HG03060 (cell line): ENCODE measurements around the gene ZIC5.
"Not testable (repeated sequence)": the region's sequence is repeated elsewhere in the genome, so short reads cannot be mapped to it uniquely, and the experiment has no call there.

Experiments
- ATAC-seq: cut with Tn5 transposase; IDR thresholded peaks from one replicate; pipeline ENCODE4 v1.9.1; 2021; ENCODE audit warnings: low read depth, moderate number of reproducible peaks; ENCODE audit not compliant: unreplicated experiment

The ZIC5 gene

DNA sequence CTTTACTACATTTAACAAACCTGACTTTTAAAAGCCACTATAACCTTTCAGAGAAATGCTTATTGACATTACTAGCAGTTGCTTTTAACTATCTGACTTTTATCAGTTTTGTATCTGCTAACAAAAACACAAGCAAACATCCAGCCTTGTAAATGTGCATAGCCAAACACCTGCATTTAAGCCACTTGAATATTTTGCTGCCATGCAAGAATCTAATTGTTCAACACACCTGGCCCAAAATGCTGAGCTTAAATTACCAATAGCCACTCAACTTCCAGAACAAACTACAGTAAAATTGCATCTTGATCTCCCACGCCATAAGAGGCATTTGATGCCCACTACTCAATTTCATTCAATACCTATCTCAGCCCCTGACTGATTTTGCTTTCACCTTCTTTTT lies 9.3 kb downstream of the ZIC5 start:
- ATAC-seq, result no peak

DNA sequence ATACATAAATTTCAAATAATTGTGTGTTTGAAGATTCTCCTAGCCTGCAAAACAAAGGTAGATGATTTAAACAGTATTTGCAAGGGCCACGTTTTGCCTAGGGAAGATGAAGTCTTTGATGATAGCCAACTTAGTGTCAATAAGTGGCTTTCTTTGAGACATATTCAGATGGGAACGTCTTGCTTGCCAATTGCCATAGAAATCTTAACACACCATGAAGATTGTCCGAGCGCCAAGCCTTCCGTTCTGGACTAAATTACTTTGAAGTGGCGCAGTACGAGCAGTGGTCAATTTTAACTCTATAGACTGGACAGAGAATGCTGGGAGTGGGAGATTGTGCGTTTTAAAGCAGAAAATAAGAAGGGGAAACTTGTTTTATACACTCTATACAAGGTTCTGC lies 9.9 kb downstream of the ZIC5 start:
- no peak for ATAC-seq

DNA sequence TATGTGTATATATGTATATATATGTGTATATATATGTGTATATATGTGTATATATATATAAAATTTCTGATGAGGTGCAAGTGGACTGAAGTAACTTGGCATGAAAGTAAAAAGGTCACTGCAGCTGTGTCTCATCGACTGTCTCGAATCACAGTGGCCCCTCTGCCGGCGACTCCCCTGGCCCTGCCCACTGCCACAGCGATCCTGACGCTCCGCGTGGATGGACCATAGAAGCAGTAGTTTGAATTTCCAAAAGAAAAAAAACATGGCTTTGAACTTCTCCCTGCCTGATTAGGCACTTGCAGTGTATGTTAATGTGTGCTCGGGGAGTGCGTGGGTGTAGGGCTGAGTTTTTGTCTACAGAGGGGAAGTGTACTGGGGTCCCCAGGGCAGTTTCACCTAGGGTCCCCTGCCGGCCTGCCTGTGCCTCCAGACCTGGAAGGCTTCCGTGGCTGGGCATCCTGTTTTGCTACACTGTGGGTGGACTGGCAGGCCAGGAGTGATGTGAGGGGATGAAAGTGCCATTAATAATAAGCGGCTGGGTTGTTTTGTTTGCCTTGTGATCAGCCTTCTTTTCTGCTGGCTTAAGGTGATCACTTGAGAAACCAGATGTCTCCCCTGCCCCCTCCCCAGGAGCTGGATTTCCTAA lies 10.8 kb downstream of the ZIC5 start:
- ATAC-seq, result no peak

DNA sequence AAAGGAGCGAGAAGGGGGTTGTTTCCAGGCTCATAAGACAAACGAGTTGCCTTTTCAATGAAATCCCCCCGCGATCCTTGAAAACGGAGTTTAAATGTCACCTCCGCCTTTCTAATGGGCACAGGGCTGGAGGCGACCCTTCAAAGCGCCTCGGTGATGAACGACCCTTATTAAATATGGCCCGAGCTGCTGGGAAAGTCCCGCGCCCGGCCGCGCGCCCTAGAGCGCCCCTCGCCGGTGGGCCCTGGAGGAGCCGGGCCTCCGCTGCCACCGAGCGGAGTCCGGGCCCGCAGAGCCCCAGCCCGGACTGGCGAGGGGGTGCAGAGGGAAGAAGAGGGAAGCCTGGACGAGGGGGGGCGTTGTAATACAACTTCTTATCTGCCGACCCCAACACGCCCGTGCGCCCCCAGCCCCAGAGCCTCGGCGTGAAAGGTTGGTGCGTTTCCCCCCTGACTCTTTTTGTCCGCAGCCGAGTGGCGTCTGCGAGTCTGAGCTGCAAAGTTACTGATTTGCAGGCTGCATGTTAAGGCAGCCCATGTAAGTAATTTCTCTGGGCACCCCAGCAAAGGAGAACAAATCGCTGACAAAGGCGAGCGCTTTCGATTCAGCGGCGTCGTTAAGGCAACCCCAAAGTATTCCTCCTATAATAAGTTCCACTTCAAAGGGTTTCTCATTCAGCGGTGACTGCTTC lies 11.9 kb downstream of the ZIC5 start:
- no peak for ATAC-seq

DNA sequence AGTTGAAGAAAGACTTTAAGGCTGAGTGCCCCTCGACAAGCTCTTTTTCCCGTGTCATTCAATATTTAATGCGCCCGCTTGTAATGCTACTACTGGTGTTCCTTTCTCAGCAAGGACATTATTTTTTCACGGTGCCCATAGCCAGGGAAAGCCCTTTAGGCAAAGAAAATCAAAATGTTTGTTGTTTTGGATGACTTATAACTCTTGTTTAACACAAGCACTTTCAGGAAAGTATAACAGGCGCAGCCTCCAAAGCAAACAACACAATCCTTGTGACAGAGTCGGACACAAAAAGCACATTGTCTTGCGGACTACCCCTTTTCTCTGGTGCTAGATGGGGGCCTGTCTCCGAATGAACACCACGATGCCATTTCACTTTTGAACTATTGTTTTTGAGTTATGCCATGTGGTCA lies 12.4 kb downstream of the ZIC5 start:
- no peak for ATAC-seq

DNA sequence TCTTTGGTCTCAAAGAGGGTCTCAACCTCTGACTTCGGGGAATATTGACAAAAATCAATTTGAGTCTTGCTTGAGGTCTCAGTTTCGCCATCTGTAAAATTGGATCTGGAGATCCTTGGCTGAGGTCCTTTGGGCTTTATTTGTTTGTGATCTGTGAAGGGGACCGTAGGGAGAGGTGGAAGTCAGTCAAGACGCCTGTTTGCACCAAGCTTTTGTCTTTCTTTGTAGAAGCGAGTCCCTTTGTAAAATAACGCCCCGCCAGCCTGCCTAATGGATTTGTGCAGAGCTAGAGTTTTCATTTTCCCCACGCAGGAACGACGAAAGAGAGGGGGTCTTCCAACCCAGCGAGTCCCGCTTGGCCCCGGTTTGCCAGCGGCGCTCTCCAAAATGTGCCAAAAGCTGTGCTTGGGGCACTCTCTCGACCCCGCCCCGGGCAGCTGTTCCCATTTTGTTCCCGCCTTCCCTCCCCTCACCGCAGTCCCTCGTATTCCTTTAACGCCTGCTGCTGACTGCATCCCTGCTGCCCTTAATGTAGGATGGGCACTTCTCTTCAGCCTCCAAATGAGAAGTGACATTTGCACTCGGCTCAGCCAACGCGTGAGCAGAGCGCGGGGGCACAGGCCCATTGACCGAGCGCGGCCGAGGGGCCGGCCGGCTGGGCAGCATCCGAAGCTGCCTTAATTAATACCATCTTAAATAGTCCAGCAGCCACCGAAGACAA lies 13.0 kb downstream of the ZIC5 start:
- ATAC-seq, result no peak

DNA sequence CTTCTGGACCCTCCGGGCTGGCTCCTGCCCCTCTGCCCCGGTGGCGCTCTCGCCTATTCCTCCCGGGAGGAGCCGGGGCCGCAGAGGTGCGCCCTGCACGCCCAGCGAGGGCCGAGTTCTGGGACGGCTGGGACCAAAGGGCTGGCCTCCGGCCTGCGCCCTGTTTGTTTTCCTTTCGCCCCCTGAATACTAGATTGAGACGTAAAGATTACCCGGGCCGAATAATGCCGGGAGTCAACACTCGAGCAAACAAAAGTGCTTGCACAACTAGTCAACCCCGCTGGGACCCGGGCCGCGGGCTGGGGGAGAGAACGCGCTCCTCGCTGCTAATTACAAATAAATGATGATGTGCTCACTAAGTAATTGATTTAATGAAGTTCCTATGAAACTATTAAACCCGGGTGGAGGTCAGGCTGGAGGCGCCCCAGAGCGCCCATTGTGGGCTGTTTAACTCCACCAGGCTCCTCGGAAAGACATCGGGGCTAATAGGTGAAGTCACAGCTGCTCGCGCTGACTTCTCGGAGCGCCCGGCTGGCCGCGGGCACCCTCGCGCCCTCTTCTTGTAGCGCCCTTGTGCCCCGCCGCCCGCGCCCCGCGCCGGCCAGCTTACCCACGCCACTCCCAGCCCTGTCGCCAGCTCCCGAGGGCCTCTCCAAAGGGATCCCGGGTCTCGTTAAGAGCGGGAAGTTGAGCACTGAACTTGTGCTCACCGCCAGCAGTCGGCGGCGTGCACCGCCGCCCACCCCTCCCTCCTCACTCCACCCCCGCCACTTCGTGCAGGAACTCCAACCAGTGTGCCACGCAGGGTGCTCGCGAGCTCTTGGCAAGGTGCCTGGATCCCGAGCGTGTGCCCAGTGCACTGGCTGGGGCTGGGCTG lies 14.9 kb downstream of the ZIC5 start:
- no peak for ATAC-seq

DNA sequence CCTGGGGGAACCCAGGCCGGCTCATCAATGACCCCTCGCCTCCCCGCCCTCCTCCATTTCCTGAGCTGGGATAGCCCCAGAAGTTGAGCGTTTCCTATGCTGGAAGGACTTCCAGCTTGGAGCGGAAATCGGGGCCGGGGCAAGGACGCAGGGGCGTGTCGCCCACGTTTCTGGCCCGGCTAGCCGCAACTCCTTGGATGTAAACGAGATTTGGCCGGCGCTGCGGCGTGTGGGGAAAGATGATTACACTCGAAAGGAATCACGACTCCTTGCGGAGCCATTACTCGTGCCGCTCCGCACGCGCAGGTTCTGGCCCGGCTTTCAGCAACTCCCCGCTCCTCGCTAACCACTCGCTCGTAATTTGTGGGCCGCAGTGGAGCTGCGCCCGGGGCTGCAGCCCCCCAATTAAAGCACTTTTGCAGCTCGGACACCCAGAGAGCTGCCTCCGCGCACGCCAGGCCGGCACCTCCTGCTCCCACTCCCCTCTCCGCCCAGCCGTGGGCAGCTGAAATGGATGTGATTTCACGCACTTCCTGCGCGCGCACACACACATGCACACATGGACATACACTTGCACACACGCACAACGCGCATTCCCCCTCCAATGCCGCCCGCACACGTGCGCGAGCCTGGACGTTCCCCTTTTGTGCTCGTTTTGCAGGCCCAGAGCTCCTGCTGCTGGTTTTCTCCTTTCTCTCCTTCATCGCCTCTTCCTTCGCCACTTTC lies 15.7 kb downstream of the ZIC5 start:
- no peak for ATAC-seq

DNA sequence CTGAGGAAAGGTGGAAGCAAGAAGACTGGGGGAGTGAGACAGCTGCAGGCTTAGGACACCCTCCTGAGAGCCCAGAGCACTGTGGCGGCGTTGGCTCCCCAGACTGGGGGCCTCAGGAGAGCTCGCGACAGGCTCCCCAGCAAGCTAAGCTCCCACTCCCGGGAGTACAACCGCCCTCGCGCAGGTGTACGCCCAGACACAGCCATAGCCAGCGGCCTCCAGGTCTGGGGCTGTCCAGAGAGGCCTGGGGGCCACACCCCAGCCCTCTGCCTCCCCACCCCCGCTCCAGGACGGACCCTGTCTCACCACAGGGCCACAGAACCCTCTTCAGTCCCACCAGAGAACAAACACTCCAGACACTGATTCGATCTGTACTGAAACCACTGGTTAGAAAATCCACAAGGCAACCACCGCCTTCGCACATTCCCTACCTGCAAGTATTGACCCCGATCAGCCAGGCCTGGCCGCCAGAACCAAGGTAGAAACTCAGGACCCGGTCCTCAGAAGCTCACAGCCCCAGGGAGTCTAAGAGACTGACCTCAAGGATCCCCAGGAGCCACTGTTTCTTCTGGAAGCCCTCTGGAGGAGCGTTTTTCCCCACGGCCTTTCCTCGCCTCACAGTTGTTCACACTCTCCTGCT lies 16.3 kb downstream of the ZIC5 start:
- no peak for ATAC-seq

DNA sequence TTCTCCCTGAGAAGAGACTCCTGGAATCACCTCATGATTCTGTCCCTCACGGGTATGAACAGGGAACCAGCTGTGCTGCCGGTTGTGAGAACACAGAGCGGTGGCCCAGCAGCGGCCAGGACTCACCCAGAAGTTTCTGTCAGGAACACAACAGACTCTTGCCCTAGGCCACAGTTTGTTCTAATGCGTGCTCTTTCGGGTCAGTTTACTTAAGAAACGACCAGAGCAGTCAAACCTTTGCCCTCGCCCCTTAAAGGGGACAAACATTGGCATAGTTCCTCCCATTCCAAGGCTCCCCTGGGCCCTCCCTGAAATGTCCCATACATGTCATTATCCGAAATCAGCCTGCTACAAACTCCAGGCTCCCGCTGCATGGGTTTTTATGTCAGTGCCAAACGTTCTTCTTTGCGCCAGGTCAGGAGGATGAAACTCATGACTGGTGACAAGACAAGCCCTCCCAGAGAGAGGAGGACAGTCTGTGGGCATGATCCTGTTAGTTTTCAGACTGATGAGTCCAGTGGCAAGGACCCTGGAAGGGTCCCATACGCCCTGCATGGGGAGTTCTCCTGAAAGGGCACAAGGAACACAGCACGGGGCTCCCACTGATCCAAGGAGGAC lies 18.3 kb downstream of the ZIC5 start:
- ATAC-seq, result no peak

DNA sequence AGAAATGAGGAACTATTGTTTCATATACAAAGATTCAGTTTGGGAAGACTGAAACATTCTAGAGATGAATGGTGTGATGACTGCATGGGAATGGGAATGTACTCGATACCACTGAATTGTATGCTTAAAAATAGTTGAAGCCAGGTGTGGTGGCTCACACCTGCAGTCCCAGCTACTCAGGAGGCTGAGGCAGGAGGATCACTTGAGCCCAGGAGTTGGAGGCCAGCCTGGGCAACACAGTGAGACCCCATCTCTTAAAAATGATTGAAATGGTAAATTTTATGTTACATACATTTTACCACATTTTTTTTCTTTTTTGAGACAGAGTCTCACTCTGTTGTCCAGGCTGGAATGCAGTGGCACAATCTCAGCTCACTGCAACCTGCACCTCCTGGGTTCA lies 19.9 kb downstream of the ZIC5 start:
- ATAC-seq, result not testable (repeated sequence)

DNA sequence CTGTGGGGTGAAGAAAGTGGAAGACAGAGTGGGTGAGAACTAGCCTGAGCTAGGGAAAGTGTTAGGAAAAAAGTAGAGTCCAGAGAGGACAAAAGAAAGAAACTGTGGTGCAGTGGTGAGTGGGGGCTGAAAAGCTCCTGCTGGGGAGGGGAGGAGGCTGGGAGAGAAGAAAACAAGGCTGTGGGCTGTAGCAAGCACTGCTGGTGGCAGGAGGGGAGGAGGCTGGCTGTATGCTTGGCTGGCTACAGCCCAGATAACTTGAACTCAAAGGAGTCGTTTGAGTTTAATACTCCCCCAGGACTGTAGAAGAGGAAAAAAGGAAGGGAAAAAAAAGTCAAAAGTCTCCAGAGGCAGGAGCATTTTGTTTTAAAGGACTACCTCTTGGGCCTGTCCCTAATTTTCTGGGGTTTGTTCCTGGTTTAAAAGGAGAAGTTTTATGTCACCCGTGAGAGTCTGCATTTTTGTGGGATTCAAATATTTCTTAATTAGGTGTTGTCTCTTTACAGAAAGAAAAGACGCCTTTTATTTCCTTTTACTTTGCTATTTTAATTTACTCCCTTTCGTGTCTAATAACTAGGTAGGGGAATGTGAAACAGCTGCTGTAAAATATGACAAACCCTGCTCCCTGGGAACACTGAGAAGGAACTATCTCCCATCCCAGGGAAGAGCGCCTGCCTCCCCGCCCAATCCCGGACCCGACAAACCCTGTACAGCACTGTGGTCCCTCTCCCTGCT lies 21.7 kb downstream of the ZIC5 start:
- no peak for ATAC-seq

DNA sequence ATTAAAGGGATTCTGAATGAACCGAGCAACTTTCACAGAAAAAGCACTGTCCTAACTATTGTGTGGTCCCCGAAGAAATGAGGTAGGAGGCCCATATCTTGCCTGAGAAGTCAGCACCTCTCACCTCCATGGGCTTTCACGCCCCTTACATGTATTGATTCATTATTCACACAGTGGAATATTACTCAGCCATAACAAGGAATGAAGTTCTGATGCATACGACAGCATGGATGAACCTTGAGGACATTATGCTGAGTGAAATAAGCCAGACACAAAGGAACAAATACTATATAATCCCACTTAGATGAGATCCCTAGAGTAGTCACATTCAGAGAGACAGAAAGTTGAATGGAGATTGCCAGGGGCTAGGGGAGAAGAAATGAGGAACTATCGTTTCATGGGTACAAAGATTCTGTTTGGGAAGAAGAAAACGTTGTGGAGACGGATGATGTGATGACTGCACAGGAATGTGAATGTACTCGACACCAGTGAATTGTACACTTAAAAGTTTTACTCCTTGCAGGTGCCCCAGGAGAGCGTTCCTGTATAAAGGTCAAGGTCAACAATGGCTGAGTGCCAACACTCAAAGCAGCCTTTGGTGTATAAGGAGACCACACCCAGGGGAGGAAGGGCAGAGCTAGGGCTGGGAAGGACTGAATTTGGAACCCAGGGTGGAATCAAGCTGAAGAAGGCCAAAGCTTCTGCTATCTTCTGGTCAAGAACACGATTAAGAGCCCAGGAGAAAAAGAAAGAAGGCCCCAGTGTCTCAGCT lies 22.5 kb downstream of the ZIC5 start:
- no peak for ATAC-seq

DNA sequence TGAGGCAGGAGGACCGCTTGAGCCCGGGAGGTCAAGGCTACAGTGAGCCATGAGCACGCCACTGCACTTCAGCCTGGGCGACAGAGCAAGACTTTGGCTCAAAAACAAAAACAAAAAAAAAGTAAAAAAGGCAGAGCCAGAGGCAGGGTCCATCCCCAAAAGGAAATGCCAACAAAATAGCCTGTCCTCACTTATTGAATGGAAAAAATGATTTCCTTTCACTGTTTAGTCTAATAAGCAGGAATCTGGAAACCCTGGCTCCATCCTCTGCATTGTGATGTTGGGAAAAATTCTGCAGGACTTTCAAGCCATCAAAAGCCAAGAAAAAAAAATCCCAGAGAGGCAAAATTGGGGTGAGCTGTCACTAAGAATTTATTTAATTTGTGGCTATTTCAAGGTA lies 23.2 kb downstream of the ZIC5 start:
- no peak for ATAC-seq

DNA sequence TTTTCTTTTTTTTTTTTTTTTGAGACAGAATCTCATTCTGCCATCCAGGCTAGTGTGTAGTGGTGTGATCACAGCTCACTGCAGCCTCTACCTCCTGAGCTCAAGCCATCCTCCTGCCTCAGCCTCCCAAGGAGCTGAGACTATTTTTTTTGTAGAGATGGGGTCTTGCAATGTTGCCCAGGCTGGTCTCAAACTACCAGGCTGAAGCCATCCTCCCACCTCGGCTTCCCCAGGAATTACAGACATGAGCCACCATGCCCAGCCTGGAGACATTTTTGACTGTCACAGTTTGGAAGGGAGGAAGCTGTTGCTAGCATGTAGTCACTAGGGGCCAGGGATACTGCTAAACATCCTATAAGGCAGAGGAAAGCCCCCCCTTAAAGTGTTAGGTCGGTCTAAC lies 23.9 kb downstream of the ZIC5 start:
- ATAC-seq, result no peak

DNA sequence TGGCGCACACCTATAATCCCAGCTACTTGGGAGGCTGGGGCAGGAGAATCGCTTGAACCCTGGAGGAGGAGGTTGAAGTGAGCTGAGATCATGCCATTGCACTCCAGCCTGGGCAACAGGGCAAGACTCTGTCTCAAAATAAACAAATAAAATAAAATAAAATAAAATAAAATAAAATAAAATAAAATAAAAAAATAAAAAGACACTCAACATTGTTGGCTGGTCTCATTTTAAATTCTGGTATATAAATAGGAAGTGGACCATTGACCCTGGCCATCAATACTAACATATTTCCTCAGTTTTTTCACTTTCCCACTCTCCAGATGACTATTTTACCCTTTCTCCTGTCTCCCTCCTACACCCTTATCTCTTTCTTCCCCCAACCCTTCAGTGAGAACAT lies 26.1 kb downstream of the ZIC5 start:
- ATAC-seq, result not testable (repeated sequence)

DNA sequence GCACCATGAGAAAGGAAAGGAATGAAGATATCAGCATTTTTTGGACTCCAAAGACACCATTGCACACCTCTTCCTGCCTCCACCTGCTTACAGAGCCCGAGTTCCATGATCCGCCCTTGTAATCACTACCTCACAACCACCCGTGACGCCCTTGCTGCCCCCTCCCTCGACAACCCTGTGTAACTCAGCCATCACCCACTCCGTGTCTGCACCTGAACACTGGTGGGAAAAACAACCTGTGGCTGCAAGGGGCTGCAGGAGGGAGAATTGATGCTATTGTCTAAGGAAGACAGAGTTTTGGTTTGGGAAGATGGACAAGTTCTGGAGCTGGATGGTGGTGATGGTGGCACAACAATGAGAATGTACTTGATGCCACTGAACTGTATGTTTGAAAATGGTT lies 27.0 kb downstream of the ZIC5 start:
- no peak for ATAC-seq

DNA sequence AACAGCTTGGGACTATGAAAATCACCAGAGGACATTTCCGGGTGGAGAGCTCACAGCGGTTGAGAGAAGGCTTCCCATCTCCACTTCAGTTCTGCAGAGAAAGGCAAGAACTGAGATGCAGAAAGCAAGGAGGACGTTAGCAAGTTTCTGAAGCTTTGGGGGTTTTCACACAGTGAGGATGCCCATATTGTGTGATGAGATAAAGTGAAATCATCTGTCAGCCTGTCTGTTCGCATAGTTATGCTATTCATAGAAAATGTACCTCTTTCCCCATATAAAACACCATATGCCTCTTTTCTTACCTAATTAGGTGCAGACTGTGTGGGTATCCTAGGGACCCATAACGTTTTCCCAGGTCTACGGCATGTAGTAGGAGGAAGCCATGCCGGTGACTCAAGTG lies 27.5 kb downstream of the ZIC5 start:
- ATAC-seq, result no peak
